Esophagus (tissue), 2 donors: ENCODE measurements around the gene CNOT6L. TPM values are rescaled to one million over a fixed set of nuclear protein-coding genes. Genes with fewer than 3 reads are reported as not detected.

Source experiments
- H3K27ac ChIP-seq, 2 donors: one replicate each; pipeline ENCODE4 v1.5.1; 2013; ENCODE audit warnings: low read depth in 2 of 2, mild to moderate bottlenecking in 2 of 2, inconsistent platforms in 1 of 2, low read length in 1 of 2, moderate library complexity in 1 of 2
- H3K27me3 ChIP-seq, 2 donors: one replicate each; pipeline ENCODE4 v1.6.1; 2013; ENCODE audit warnings: low read length in 2 of 2, control low read depth in 1 of 2, mild to moderate bottlenecking in 1 of 2; ENCODE audit not compliant: insufficient read depth in 2 of 2, control insufficient read depth in 1 of 2
- H3K36me3 ChIP-seq, 2 donors: one replicate each; pipeline ENCODE4 v1.6.1; 2013; ENCODE audit warnings: low read length in 1 of 2; ENCODE audit not compliant: control insufficient read depth in 2 of 2, insufficient read depth in 2 of 2
- H3K4me1 ChIP-seq, 2 donors: one replicate each; pipeline ENCODE4 v1.6.1; 2013; ENCODE audit warnings: low read length in 1 of 2; ENCODE audit not compliant: control insufficient read depth in 2 of 2, insufficient read depth in 2 of 2
- H3K4me3 ChIP-seq, 2 donors: one replicate each; pipeline ENCODE4 v1.5.1; 2013; ENCODE audit warnings: low read length in 2 of 2, mild to moderate bottlenecking in 2 of 2, low read depth in 1 of 2, moderate library complexity in 1 of 2
- H3K9me3 ChIP-seq, 2 donors: one replicate each; pipeline ENCODE4 v1.6.1; 2013; ENCODE audit warnings: mild to moderate bottlenecking in 2 of 2, low read depth in 1 of 2, low read length in 1 of 2, moderate library complexity in 1 of 2; ENCODE audit not compliant: control insufficient read depth in 2 of 2, insufficient read depth in 1 of 2
- WGBS, 2 donors: extraction: QIAGEN DNeasy Blood & Tissue Kit; methylation state at CpG; one replicate each; pipeline ENCODE4 v1.1.7; 2013; 5-methylcytosine and 5-hydroxymethylcytosine counted together
- polyA plus RNA-seq, 2 donors: library from polyadenylated mRNA; stranded (reverse); fragments of 200-250 nt; gene quantifications; one replicate each; pipeline ENCODE4 v1.2.3, GENCODE V29; 2013
- donor health status: healthy with polysubstance abuse.
- donor health status: Bipolar disorder and iron deficiency.

Gene CNOT6L
- polyA plus RNA-seq, 2 donors, result 2.8 to 4.3 TPM

DNA sequence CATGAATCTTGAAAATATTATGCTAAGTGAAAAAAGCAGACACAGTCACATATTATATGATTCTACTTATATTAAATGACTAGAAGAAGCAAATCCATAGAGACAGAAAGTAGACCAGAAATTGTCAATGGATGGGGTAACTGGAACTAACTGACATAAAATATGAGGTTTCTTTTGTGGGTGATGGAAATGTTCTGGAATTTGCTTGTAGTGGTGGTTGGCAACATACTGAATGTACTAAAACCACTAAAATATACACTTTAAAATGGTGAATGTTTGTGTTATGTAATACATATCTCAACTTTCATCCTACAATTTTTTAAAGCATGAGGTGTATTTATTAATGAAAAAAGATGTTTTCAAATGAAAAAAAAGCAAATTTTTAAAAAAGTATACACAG, 14.7 kb downstream of the CNOT6L start:
- H3K4me1 ChIP-seq, result no peaks in the 10 kb centered on the region
- no peaks in the 10 kb centered on the region for H3K9me3 ChIP-seq
- no peaks in the 10 kb centered on the region for H3K27me3 ChIP-seq
- H3K36me3 ChIP-seq, result no peaks in the 10 kb centered on the region
- H3K4me3 ChIP-seq, result no peak overlapping the region
- H3K27ac ChIP-seq, result no peak overlapping the region

DNA sequence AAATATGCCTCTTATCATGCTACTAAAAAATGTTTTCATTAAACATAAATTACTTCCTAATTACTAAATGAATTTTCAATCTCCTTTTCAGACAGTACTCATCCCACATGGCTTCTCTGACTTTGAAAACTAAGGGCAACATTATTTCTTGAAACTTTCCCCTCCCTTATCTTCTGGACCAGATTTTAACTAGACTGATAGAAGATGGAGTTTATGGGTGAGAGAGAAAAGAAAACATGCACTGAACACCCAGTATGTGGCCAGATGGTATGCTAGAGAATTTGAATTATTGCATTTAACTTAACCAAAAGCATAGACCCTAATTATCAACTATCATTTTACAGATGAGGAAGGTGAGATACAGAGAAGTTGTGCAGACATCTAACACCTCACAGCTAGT, 16.8 kb downstream of the CNOT6L start:
- no peaks in the 10 kb centered on the region for H3K9me3 ChIP-seq
- no peaks in the 10 kb centered on the region for H3K36me3 ChIP-seq
- no peak overlapping the region for H3K27ac ChIP-seq
- H3K27me3 ChIP-seq, result no peaks in the 10 kb centered on the region
- no peaks in the 10 kb centered on the region for H3K4me1 ChIP-seq
- H3K4me3 ChIP-seq, result no peak overlapping the region

DNA sequence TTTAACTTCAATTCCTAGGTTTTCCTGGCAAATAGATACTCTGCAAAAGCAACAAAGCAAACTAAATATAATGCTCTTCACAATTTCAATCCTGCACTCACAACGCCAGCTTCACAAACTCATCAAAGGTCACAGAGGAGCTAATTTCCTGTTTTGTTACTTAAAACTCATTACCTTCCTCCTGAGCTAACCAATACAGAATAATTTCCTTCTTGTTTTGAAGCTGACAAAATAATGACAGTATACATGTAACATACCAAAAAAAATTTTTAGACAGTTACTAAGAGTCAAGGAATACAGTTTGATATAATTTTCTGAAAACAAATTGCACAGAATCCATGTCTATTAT, 17.9 kb downstream of the CNOT6L start:
- 21 to 22% methylated on average over 1 of the region's 1 CpG for WGBS, 2 donors
- no peaks in the 10 kb centered on the region for H3K4me1 ChIP-seq

DNA sequence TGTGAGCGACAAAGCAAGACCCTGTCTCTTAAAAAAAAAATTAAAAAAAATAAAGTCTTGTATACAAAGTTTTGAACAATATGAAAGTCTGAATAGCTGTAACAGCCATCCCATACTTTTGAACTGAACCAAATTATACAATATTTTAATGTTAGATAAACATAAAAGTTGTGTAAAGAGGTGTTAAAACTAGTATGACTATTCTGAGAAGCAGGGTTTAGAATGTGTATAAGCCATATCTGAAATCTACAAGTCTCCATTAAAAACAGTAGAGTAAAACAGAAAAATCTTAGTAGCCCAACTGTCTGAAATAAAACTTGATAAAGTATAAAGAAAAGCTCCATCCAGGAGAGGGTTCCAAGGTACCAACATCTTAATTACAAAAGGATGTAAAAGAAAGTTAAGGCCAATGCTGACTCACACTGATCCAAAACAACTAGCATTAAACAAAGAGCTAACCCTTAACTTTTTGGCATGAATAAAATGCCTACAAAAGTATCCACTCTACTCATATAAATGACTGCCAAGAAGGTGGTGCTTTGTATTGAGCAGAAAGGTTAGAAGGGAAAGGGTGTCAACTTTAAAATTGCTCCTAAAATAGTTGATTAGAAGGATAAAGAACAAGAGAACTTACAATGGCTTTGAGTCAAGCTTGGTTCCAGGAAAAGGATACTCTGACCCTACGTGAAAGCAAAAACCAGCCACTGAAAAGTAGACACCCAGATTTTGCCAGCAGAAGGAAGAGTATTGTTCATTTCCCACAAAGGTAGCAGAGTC, 18.5 kb downstream of the CNOT6L start:
- H3K4me3 ChIP-seq, result no peak overlapping the region
- H3K4me1 ChIP-seq, result no peaks in the 10 kb centered on the region
- H3K9me3 ChIP-seq, result no peaks in the 10 kb centered on the region
- H3K36me3 ChIP-seq, result no peaks in the 10 kb centered on the region
- peak overlapping the region in 1 of 2 donors; percentile 73 for H3K27ac ChIP-seq
- 50 to 54% methylated on average over 2 of the region's 2 CpGs for WGBS, 2 donors
- H3K27me3 ChIP-seq, result no peaks in the 10 kb centered on the region

More for the DNA sequence above, 17.9 kb downstream of the CNOT6L start:
- Histone ChIP-seq H3K36me3 (no peaks in the 10 kb centered on the region), H3K4me3 (no peak overlapping the region), H3K27ac (peak overlapping the region in 1 of 2 donors; percentile 73), H3K27me3 (no peaks in the 10 kb centered on the region), H3K9me3 (no peaks in the 10 kb centered on the region)

DNA sequence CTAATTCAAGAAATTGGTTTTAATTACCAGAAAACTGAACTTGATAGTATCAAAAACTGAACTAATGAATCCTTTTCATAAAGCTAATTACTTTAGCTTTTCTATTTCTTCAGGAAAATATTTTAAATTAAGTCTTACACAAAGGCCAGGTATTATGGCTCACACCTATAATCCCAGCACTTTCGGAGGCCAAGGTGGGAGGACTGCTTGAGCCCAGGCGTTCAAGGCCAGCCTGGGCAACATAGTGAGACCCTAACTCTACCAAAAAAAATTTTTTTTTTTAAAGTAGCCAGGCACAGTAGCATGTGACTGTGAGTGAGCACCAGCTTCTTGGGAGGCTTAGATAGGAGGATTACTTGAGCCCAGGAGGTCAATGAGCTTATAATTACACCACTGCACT, 19.1 kb downstream of the CNOT6L start:
- Histone ChIP-seq H3K36me3 (no peaks in the 10 kb centered on the region), H3K4me3 (no peak overlapping the region), H3K9me3 (no peaks in the 10 kb centered on the region), H3K27me3 (no peaks in the 10 kb centered on the region), H3K4me1 (no peaks in the 10 kb centered on the region), H3K27ac (peak overlapping the region in 1 of 2 donors; percentile 13)
- WGBS, 2 donors, result 95 to 96% methylated on average over 2 of the region's 2 CpGs

DNA sequence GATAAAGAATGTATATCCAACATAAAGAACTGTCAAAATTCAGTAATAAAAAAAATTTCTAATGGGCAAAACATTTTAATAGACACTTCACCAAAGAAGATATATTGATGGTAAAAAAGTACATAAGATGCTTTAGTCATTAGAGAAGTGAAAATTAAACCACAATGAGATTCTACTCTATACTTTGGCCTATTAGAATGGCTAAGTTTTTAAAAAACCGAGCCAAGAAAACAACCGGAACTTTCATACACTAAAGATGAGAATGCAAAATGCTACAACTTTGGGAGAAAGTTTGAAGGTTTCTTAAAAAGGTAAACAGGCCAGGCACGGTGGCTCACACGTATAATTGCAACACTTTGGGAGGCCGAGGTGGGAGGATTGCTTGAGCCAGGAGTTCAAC, 20.8 kb downstream of the CNOT6L start:
- no peak overlapping the region for H3K4me3 ChIP-seq
- no peaks in the 10 kb centered on the region for H3K4me1 ChIP-seq
- 81 to 83% methylated on average over 5 of the region's 5 CpGs for WGBS, 2 donors
- H3K9me3 ChIP-seq, result no peaks in the 10 kb centered on the region
- no peaks in the 10 kb centered on the region for H3K27me3 ChIP-seq
- no peak overlapping the region for H3K27ac ChIP-seq
- no peaks in the 10 kb centered on the region for H3K36me3 ChIP-seq

DNA sequence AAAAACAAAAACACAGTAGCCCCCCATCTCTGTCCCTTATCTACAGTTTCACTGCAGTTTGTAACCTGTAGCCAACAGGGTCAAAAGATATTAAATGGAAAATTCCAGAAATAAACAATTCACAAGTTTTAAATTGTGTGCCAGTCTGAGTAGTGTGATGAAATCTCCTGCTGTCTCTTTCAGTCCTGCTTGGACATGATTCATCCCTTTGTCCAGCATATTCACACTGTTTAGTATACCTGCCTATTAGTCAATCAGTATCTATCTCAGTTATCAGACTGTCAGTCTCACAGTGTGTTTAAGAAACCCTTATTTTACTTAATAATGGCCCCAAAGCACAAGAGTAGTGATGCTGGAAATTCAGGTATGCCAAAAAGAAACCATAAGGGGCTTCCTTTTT, 21.9 kb downstream of the CNOT6L start:
- Histone ChIP-seq H3K27ac (no peak overlapping the region), H3K27me3 (no peaks in the 10 kb centered on the region), H3K4me1 (no peaks in the 10 kb centered on the region), H3K4me3 (no peak overlapping the region), H3K36me3 (no peaks in the 10 kb centered on the region), H3K9me3 (no peaks in the 10 kb centered on the region)

GRCh38 chr4:77795326-77795725, 23.8 kb downstream of the CNOT6L start:
- Histone ChIP-seq H3K9me3 (no peaks in the 10 kb centered on the region), H3K36me3 (no peaks in the 10 kb centered on the region), H3K27me3 (no peaks in the 10 kb centered on the region), H3K4me1 (no peaks in the 10 kb centered on the region), H3K27ac (no peak overlapping the region), H3K4me3 (no peak overlapping the region)
- WGBS, 2 donors, result 99 to 100% methylated on average over 1 of the region's 1 CpG

GRCh38 chr4:77790146-77790545, 29.0 kb downstream of the CNOT6L start:
- H3K27me3 ChIP-seq, result no peaks in the 10 kb centered on the region
- H3K27ac ChIP-seq, result no peak overlapping the region
- no peaks in the 10 kb centered on the region for H3K4me1 ChIP-seq
- no peaks in the 10 kb centered on the region for H3K9me3 ChIP-seq
- no peak overlapping the region for H3K4me3 ChIP-seq
- 88 to 91% methylated on average over 1 of the region's 1 CpG for WGBS, 2 donors
- no peaks in the 10 kb centered on the region for H3K36me3 ChIP-seq

DNA sequence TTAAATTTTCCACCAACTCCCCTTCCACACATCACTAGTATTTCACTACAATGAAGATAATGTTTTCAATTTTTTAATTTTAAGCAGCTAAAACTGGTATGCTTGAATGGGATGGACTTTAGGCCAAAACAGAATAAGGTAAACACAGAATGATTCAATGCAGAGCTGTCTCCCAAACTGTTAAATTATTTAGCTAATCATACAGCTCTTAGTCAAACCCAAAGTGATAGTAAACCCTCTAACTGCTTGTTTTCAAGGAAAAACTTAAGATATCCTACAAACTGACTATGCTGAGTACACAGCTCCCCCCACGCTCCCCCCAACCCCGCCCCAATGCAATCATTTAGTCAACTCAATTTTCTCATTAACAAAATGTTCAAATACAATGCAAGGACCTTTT, 30.2 kb downstream of the CNOT6L start:
- H3K27ac ChIP-seq, result no peak overlapping the region
- WGBS, 2 donors, result 78% methylated on average over 2 of the region's 2 CpGs
- H3K4me1 ChIP-seq, result no peaks in the 10 kb centered on the region
- H3K36me3 ChIP-seq, result no peaks in the 10 kb centered on the region
- no peaks in the 10 kb centered on the region for H3K9me3 ChIP-seq
- no peaks in the 10 kb centered on the region for H3K27me3 ChIP-seq
- H3K4me3 ChIP-seq, result no peak overlapping the region
